Fibroblast of peridontal ligament (primary cell): ENCODE results near the gene LRRC55.
"Not testable (repeated sequence)": the region's sequence is repeated elsewhere in the genome, so short reads cannot be mapped to it uniquely, and the experiment has no call there.

Experiments used
- DNase-seq: peaks from one replicate; pipeline ENCODE4 v3.0.0-alpha.2; 2010; ENCODE audit errors: extremely low read depth

The LRRC55 gene

GRCh38 chr11:57161351-57161750 is 20.4 kb upstream of the LRRC55 start:
- DNase-seq, result no peak

- DNase-seq, result no peak
Measured at GRCh38 chr11:57162179-57162898, 19.4 kb upstream of the LRRC55 start.

GRCh38 chr11:57163160-57163868 is 18.4 kb upstream of the LRRC55 start:
- DNase-seq, result no peak

GRCh38 chr11:57164317-57164716 is 17.4 kb upstream of the LRRC55 start:
- no peak for DNase-seq

- no peak for DNase-seq
Measured at GRCh38 chr11:57167125-57167846, 14.5 kb upstream of the LRRC55 start.

GRCh38 chr11:57169732-57170313 is 11.9 kb upstream of the LRRC55 start:
- not testable (repeated sequence) for DNase-seq

GRCh38 chr11:57172031-57172430 is 9.7 kb upstream of the LRRC55 start:
- no peak for DNase-seq

- no peak for DNase-seq
Measured at GRCh38 chr11:57174656-57175055, 7.1 kb upstream of the LRRC55 start.

- no peak for DNase-seq
Measured at GRCh38 chr11:57175478-57175877, 6.3 kb upstream of the LRRC55 start.

GRCh38 chr11:57178334-57178733 is 3.4 kb upstream of the LRRC55 start:
- DNase-seq, result no peak

GRCh38 chr11:57179681-57180080 is 2.1 kb upstream of the LRRC55 start:
- DNase-seq, result no peak

GRCh38 chr11:57180081-57180561 is 1.6 kb upstream of the LRRC55 start:
- no peak for DNase-seq

- DNase-seq, result no peak
Measured at GRCh38 chr11:57180964-57181363, 789 bp upstream of the LRRC55 start.

- no peak for DNase-seq
Measured at GRCh38 chr11:57182896-57183295, 1.1 kb downstream of the LRRC55 start.

GRCh38 chr11:57190548-57190947 is 8.8 kb downstream of the LRRC55 start:
- DNase-seq, result no peak

- no peak for DNase-seq
Measured at GRCh38 chr11:57191311-57192219, 9.8 kb downstream of the LRRC55 start.

GRCh38 chr11:57192316-57192715 is 10.6 kb downstream of the LRRC55 start:
- DNase-seq, result no peak

GRCh38 chr11:57196596-57196995 is 14.8 kb downstream of the LRRC55 start:
- no peak for DNase-seq

GRCh38 chr11:57197762-57198161 is 16.0 kb downstream of the LRRC55 start:
- DNase-seq, result no peak

GRCh38 chr11:57199330-57199729 is 17.6 kb downstream of the LRRC55 start:
- DNase-seq, result no peak

- DNase-seq, result no peak
Measured at GRCh38 chr11:57200917-57201316, 19.2 kb downstream of the LRRC55 start.
